HepG2 (cell line): Measurements from ENCODE around the gene MGAT5.

Experiments used
- JUND ChIP-seq: sonication (generic); formaldehyde crosslinking; IDR thresholded peaks from 2 replicates; pipeline ENCODE4 v1.8.0; 2022; ENCODE audit warnings: mild to moderate bottlenecking, missing genetic modification reagents
- MXI1 ChIP-seq: IDR thresholded peaks from 3 replicates; pipeline ENCODE4 v1.6.1; 2012; ENCODE audit warnings: low read depth, low read length, inconsistent platforms, borderline replicate concordance
- NFKBIZ ChIP-seq: IDR thresholded peaks from 2 replicates; pipeline ENCODE4 v1.6.1; 2018; ENCODE audit warnings: missing genetic modification reagents, missing compliant biosample characterization
- POLR2A ChIP-seq, 2 experiments: IDR thresholded peaks; 2 replicates each; pipeline ENCODE4 v1.6.1; 2011; ENCODE audit warnings: low read depth in 2 of 2, low read length in 2 of 2, mild to moderate bottlenecking in 1 of 2, moderate library complexity in 1 of 2; ENCODE audit not compliant: insufficient read depth in 1 of 2
- SIN3A ChIP-seq: IDR thresholded peaks from 2 replicates; pipeline ENCODE4 v1.6.1; 2011; ENCODE audit warnings: low read depth, mild to moderate bottlenecking, control low read depth, low read length, borderline replicate concordance
- SP1 ChIP-seq, 2 experiments: fragments of 450-650 bp in 1 of 2; sonication (generic) in 1 of 2; formaldehyde crosslinking in 1 of 2; IDR thresholded peaks; 2 replicates each; pipeline versions ENCODE4 v1.4.0 to v1.6.1; 2016 to 2020; ENCODE audit warnings: missing genetic modification reagents in 1 of 2
- SRF ChIP-seq: IDR thresholded peaks from 2 replicates; pipeline ENCODE4 v1.6.1; 2011; ENCODE audit warnings: mild to moderate bottlenecking, low read depth, low read length, moderate library complexity
- ZNF776 ChIP-seq: sonication (generic); formaldehyde crosslinking; IDR thresholded peaks from 2 replicates; pipeline ENCODE4 v1.4.0; 2020; ENCODE audit warnings: mild to moderate bottlenecking, missing genetic modification reagents
- TF ChIP-seq, protein P1 (sequence below): sonication (generic); formaldehyde crosslinking; IDR thresholded peaks from 2 replicates; pipeline ENCODE4 v1.4.0; 2020; ENCODE audit warnings: missing genetic modification reagents, borderline replicate concordance

GRCh38 chr2:134365356-134365755 lies 111.5 kb downstream of the MGAT5 start:
- TF ChIP-seq JUND (CRISPR knock-in tag) (no peak), MXI1 (no peak), NFKBIZ (no peak), POLR2A (IDR thresholded peaks at IDR 0.05; ENCODE audit: insufficient read depth in 1 of 2, low read depth in 2 of 2, low read length in 2 of 2) (no peak), ZNF776 (CRISPR knock-in tag) (no peak), SRF (no peak), SIN3A (no peak), SP1 (IDR thresholded peaks at IDR 0.05) (no peak), SP1 (CRISPR knock-in tag; IDR thresholded peaks at IDR 0.05) (no peak)
- TF ChIP-seq, protein P1, sequence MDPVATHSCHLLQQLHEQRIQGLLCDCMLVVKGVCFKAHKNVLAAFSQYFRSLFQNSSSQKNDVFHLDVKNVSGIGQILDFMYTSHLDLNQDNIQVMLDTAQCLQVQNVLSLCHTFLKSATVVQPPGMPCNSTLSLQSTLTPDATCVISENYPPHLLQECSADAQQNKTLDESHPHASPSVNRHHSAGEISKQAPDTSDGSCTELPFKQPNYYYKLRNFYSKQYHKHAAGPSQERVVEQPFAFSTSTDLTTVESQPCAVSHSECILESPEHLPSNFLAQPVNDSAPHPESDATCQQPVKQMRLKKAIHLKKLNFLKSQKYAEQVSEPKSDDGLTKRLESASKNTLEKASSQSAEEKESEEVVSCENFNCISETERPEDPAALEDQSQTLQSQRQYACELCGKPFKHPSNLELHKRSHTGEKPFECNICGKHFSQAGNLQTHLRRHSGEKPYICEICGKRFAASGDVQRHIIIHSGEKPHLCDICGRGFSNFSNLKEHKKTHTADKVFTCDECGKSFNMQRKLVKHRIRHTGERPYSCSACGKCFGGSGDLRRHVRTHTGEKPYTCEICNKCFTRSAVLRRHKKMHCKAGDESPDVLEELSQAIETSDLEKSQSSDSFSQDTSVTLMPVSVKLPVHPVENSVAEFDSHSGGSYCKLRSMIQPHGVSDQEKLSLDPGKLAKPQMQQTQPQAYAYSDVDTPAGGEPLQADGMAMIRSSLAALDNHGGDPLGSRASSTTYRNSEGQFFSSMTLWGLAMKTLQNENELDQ (CRISPR knock-in tag), result no peak
